H1 (cell line): ENCODE data around the gene TADA1. TPM values are rescaled to one million over a fixed set of nuclear protein-coding genes. Genes with fewer than 3 reads are reported as not detected.

Source experiments
- JUN ChIP-seq: IDR thresholded peaks from 2 replicates; pipeline ENCODE4 v1.6.1; 2011; ENCODE audit warnings: low read depth, mild to moderate bottlenecking, improper control_type of control experiment, low read length
- PHF8 ChIP-seq: fragments of 200-600 bp; sonication (generic); conservative IDR thresholded peaks from 2 replicates; pipeline ENCODE4 v1.7.1; 2012; ENCODE audit warnings: low read depth, mild to moderate bottlenecking, inconsistent platforms, low read length, moderate library complexity
- RFX5 ChIP-seq: IDR thresholded peaks from 2 replicates; pipeline ENCODE4 v1.6.1; 2011; ENCODE audit warnings: low read depth, low read length, improper control_type of control experiment, borderline replicate concordance
- SAP30 ChIP-seq: fragments of 300-600 bp; sonication (generic); IDR thresholded peaks from 2 replicates; pipeline ENCODE4 v1.7.1; 2012; ENCODE audit warnings: low read length, moderate library complexity, mild to moderate bottlenecking, inconsistent platforms; ENCODE audit not compliant: insufficient read depth, insufficient replicate concordance
- TCF12 ChIP-seq: IDR thresholded peaks from 2 replicates; pipeline ENCODE4 v1.6.1; 2011; ENCODE audit warnings: low read depth, mild to moderate bottlenecking, low read length
- polyA plus RNA-seq, 7 experiments: library from polyadenylated mRNA; depleted of rRNA in 3 of 7; stranded (reverse) in 5 of 7; unstranded in 2 of 7; fragments of >200 nt in 5 of 7; fragments of 200-250 nt in 2 of 7; gene quantifications; 1 replicate in 5 of 7; 2 replicates in 1 of 7; 4 replicates in 1 of 7; pipeline versions ENCODE4 v1.2.1 to v1.2.3, GENCODE V29; 2011 to 2013; ENCODE audit warnings: missing spikeins in 2 of 7, mixed read lengths in 2 of 7
- total RNA-seq: library from RNA; stranded (reverse); fragmentation: NEBNext Ultra II Directional; extraction: Animal tissue kit (Norgen Biotek cat#: 25700); gene quantifications from 2 replicates; pipeline ENCODE4 v1.2.1, GENCODE V29; 2021
- TF ChIP-seq, protein P1 (sequence below): IDR thresholded peaks from 2 replicates; pipeline ENCODE4 v1.6.1; 2011; ENCODE audit warnings: low read depth, mild to moderate bottlenecking, low read length; ENCODE audit not compliant: insufficient read depth

Gene TADA1
- total and polyA plus RNA-seq, 2 of the 8 experiments (the other 6 are each of a cell fraction or from before 2014, with no cell fraction given): 21.1 to 23.6 TPM

DNA sequence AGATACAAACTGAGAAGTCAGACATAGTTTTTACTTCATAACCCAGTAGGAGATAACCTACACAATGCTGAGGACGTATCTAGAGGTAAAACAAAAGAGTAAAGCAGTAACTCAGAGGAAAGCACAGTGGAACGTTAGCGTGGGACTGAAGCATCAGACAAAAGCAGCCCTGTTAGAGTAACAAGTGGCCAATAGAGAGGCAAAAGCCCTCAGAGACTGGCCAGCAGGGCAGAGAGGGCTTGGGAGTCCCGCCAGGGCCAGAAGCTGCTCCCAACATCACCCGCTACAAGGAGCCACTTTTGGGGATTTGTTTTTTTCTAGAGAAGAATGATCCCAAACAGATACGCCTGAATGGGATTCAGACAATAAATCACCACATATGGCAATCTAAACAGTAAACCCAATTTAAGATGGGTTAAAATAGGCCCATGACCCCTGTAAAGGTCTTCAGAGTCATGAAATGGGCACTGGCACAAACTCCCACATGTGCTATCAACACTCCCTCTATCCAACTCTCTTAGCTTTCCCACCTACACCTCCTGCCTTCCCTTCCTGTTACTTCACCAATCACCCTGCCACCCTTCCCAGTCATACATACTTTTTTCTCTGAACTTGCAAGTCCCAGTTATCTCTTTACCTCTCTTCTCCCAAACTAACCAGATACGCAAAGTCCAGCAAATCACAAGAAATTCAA lies 17.2 kb downstream of the TADA1 start (continued):
- TF ChIP-seq SAP30: no peak
- no peak for TF ChIP-seq JUN
- TF ChIP-seq TCF12: no peak
- TF ChIP-seq, protein P1, sequence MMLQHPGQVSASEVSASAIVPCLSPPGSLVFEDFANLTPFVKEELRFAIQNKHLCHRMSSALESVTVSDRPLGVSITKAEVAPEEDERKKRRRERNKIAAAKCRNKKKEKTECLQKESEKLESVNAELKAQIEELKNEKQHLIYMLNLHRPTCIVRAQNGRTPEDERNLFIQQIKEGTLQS: no peak
- no peak for TF ChIP-seq RFX5
- no peak for TF ChIP-seq PHF8
